ENCODE measurements around the gene ADGRB3. TPM values are rescaled to one million over a fixed set of nuclear protein-coding genes. Genes with fewer than 3 reads are reported as not detected.
"Not testable (repeated sequence)": the region's sequence is repeated elsewhere in the genome, so short reads cannot be mapped to it uniquely, and the experiment has no call there.

The ADGRB3 gene
- total RNA-seq, 4 donors from 2014 or later, result 5.3 to 15.6 (median 7.6) TPM

- Histone ChIP-seq H3K36me3 (peaks cover 0 to 2% of the 10 kb centered on the region in 2 donors), H3K27me3 (peaks cover 0 to 3% of the 10 kb centered on the region in 2 donors), H3K4me3 (no peak overlapping the region), H3K4me1 (peaks cover 0 to 5% of the 10 kb centered on the region in 2 donors), H3K9me3 (no peaks in the 10 kb centered on the region), H3K27ac (no peak overlapping the region)
- intact Hi-C loops (cut with DNase I; ENCODE audit: low total_unique reads), result no loop called here
- DNase-seq, result no peak
- TF ChIP-seq POLR2A (IDR thresholded peaks at IDR 0.05), result no peak
- TF ChIP-seq CTCF (IDR thresholded peaks at IDR 0.05), result no peak
These were observed 23.3 kb downstream of the ADGRB3 start for GRCh38 chr6:68658338-68658737.

GRCh38 chr6:68673255-68673654, 38.2 kb downstream of the ADGRB3 start:
- no peaks in the 10 kb centered on the region for H3K36me3 ChIP-seq
- H3K4me1 ChIP-seq, result no peaks in the 10 kb centered on the region
- H3K27me3 ChIP-seq, result no peaks in the 10 kb centered on the region
- no peak overlapping the region for H3K4me3 ChIP-seq
- H3K27ac ChIP-seq, result no peak overlapping the region
- DNase-seq, result no peak
- intact Hi-C loops (cut with DNase I; ENCODE audit: low total_unique reads), result no loop called here
- H3K9me3 ChIP-seq, result no peaks in the 10 kb centered on the region
- no peak for TF ChIP-seq POLR2A (IDR thresholded peaks at IDR 0.05)
- no peak for TF ChIP-seq CTCF (IDR thresholded peaks at IDR 0.05)

GRCh38 chr6:68675548-68675947, 40.5 kb downstream of the ADGRB3 start:
- H3K27me3 ChIP-seq, result no peaks in the 10 kb centered on the region
- H3K27ac ChIP-seq, result no peak overlapping the region
- no peaks in the 10 kb centered on the region for H3K36me3 ChIP-seq
- no peaks in the 10 kb centered on the region for H3K9me3 ChIP-seq
- H3K4me1 ChIP-seq, result no peaks in the 10 kb centered on the region
- intact Hi-C loops (cut with DNase I; ENCODE audit: low total_unique reads), result no loop called here
- TF ChIP-seq CTCF (IDR thresholded peaks at IDR 0.05) (no peak), POLR2A (IDR thresholded peaks at IDR 0.05) (no peak)
- no peak for DNase-seq
- H3K4me3 ChIP-seq, result no peak overlapping the region

- DNase-seq; H3K27ac ChIP-seq; H3K27me3 ChIP-seq; intact Hi-C loops (cut with DNase I; ENCODE audit: low total_unique reads); H3K36me3 ChIP-seq; H3K9me3 ChIP-seq; H3K4me3 ChIP-seq; H3K4me1 ChIP-seq: not testable (repeated sequence)
These were observed 41.0 kb downstream of the ADGRB3 start for GRCh38 chr6:68676094-68676493.

GRCh38 chr6:68677058-68677457, 42.0 kb downstream of the ADGRB3 start:
- Histone ChIP-seq H3K4me3 (no peak overlapping the region), H3K9me3 (no peaks in the 10 kb centered on the region), H3K4me1 (no peaks in the 10 kb centered on the region), H3K27me3 (no peaks in the 10 kb centered on the region), H3K27ac (no peak overlapping the region), H3K36me3 (no peaks in the 10 kb centered on the region)
- TF ChIP-seq CTCF (IDR thresholded peaks at IDR 0.05) (no peak), POLR2A (IDR thresholded peaks at IDR 0.05) (no peak)
- DNase-seq, result no peak
- intact Hi-C loops (cut with DNase I; ENCODE audit: low total_unique reads), result no loop called here

- TF ChIP-seq POLR2A (IDR thresholded peaks at IDR 0.05) (no peak), CTCF (IDR thresholded peaks at IDR 0.05) (no peak)
- Histone ChIP-seq H3K36me3 (no peaks in the 10 kb centered on the region), H3K4me1 (no peaks in the 10 kb centered on the region), H3K9me3 (no peaks in the 10 kb centered on the region), H3K27me3 (no peaks in the 10 kb centered on the region), H3K4me3 (no peak overlapping the region), H3K27ac (no peak overlapping the region)
- no peak for DNase-seq
- intact Hi-C loops (cut with DNase I; ENCODE audit: low total_unique reads), result no loop called here
These were observed 44.3 kb downstream of the ADGRB3 start for GRCh38 chr6:68679399-68679798.
